Naive thymus-derived CD4-positive, alpha-beta T cell (primary cell): ENCODE data around the gene SLC7A10. TPM values are rescaled to one million over a fixed set of nuclear protein-coding genes. Genes with fewer than 3 reads are reported as not detected.
A peak's percentile ranks its signal among the peaks of the same experiment; 100 is the strongest.

ENCODE experiments used
- ATAC-seq: fragments of 150-1000 bp; cut with Tn5 transposase; 2 replicates; pipeline ENCODE4 v1.10.0; 2021; ENCODE audit warnings: mild to moderate bottlenecking, moderate library complexity
- CTCF ChIA-PET: fragments of 350-600 bp; sonication (Branson Sonifier 250); formaldehyde crosslinking; loops from one replicate; lab custom pipeline; 2021; ENCODE audit warnings: antibody characterized with exemption; lab: Charles Lee
- POLR2A ChIA-PET: fragments of 350-600 bp; sonication (Branson Sonifier 250); formaldehyde crosslinking; loops from one replicate; lab custom pipeline; 2021; ENCODE audit warnings: antibody characterized with exemption, inconsistent platforms; lab: Charles Lee
- DNase-seq, 9 donors: peaks; one replicate each; pipeline versions ENCODE4 v3.0.0 to v3.0.0-alpha.2; 2020 to 2022; ENCODE audit warnings: mixed read lengths in 1 of 9
- H3K27ac ChIP-seq: one replicate; pipeline ENCODE4 v1.7.0; 2013; ENCODE audit warnings: mild to moderate bottlenecking, low read depth, low read length, moderate library complexity
- H3K27me3 ChIP-seq, 2 donors: one replicate each; pipeline ENCODE4 v1.7.0; 2013; ENCODE audit warnings: low read length in 2 of 2, mild to moderate bottlenecking in 2 of 2, moderate library complexity in 2 of 2; ENCODE audit not compliant: control insufficient read depth in 2 of 2, insufficient read depth in 2 of 2
- H3K36me3 ChIP-seq, 3 experiments: 1 replicate in 2 of 3; 2 replicates in 1 of 3; pipeline ENCODE4 v1.7.0; 2013; ENCODE audit warnings: low read length in 3 of 3, mild to moderate bottlenecking in 3 of 3, moderate library complexity in 1 of 3; ENCODE audit not compliant: insufficient read depth in 3 of 3, control insufficient read depth in 2 of 3
- H3K4me1 ChIP-seq, 2 donors: one replicate each; pipeline ENCODE4 v1.7.0; 2013; ENCODE audit warnings: low read length in 2 of 2, mild to moderate bottlenecking in 2 of 2, moderate library complexity in 1 of 2; ENCODE audit not compliant: control insufficient read depth in 2 of 2, insufficient read depth in 2 of 2
- H3K4me3 ChIP-seq: 2 replicates; pipeline ENCODE4 v1.7.0; 2013; ENCODE audit warnings: mild to moderate bottlenecking, low read length
- H3K9me3 ChIP-seq, 3 experiments: 1 replicate in 2 of 3; 2 replicates in 1 of 3; pipeline ENCODE4 v1.7.0; 2013; ENCODE audit warnings: low read length in 3 of 3; ENCODE audit not compliant: control insufficient read depth in 2 of 3
- H3K27ac Mint-ChIP-seq, 9 donors: one replicate each; pipeline ENCODE4 v1.8.0; 2020 to 2022; ENCODE audit warnings: mixed read lengths in 9 of 9, mild to moderate bottlenecking in 8 of 9, moderate library complexity in 5 of 9, inconsistent platforms in 2 of 9
- H3K27me3 Mint-ChIP-seq, 5 donors: one replicate each; pipeline ENCODE4 v1.8.0; 2021 to 2022; ENCODE audit warnings: mixed read lengths in 5 of 5, mild to moderate bottlenecking in 1 of 5
- H3K36me3 Mint-ChIP-seq, 5 donors: one replicate each; pipeline ENCODE4 v1.8.0; 2020 to 2022; ENCODE audit warnings: mixed read lengths in 5 of 5, mild to moderate bottlenecking in 3 of 5, inconsistent platforms in 1 of 5
- H3K4me1 Mint-ChIP-seq, 7 donors: one replicate each; pipeline ENCODE4 v1.8.0; 2020 to 2022; ENCODE audit warnings: mixed read lengths in 7 of 7, mild to moderate bottlenecking in 3 of 7, inconsistent platforms in 1 of 7
- H3K4me3 Mint-ChIP-seq, 10 donors: one replicate each; pipeline ENCODE4 v1.8.0; 2020 to 2022; ENCODE audit warnings: mild to moderate bottlenecking in 10 of 10, mixed read lengths in 10 of 10, moderate library complexity in 6 of 10, inconsistent platforms in 2 of 10
- H3K9me3 Mint-ChIP-seq, 11 donors: one replicate each; pipeline ENCODE4 v1.8.0; 2020 to 2022; ENCODE audit warnings: mixed read lengths in 11 of 11, mild to moderate bottlenecking in 4 of 11, inconsistent platforms in 1 of 11, moderate library complexity in 1 of 11
- intact Hi-C, 2 donors: fragments of 100-400 bp; cut with micrococcal nuclease; formaldehyde crosslinking; loops; one replicate each; pipeline ENCODE4 v1.15.1; 2023
- polyA plus RNA-seq, 2 donors: library from polyadenylated mRNA; unstranded; fragments of 300-500 nt; fragmentation: Illumina TruSeq; gene quantifications; one replicate each; pipeline ENCODE4 v1.2.3, GENCODE V29; 2021
- total RNA-seq, 6 experiments: library from RNA in 5 of 6; stranded (reverse) in 5 of 6; gene quantifications; 1 replicate in 5 of 6; 2 replicates in 1 of 6; pipeline ENCODE4 v1.2.3 and lab custom pipeline; 2021 to 2026

Gene SLC7A10
- total and polyA plus RNA-seq, 7 experiments from 2014 or later, result not detected

- no peaks in the 10 kb centered on the region for H3K27me3 ChIP-seq
- peaks cover 0 to 8% (median 0%) of the 10 kb centered on the region in 3 experiments for H3K9me3 ChIP-seq
- ATAC-seq (no peak), DNase-seq (no peak)
- Mint-ChIP-seq H3K36me3 (no peaks in the 10 kb centered on the region), H3K27ac (no peak overlapping the region), H3K4me1 (peaks cover 0 to 2% (median 0%) of the 10 kb centered on the region in 7 donors), H3K27me3 (peaks cover 0 to 1% (median 0%) of the 10 kb centered on the region in 5 donors), H3K4me3 (no peak overlapping the region), H3K9me3 (peaks cover 0 to 13% (median 0%) of the 10 kb centered on the region in 11 donors)
- ChIA-PET POLR2A (no interaction called here), CTCF (no interaction called here)
- intact Hi-C loops, result no loop called here
- no peaks in the 10 kb centered on the region for H3K36me3 ChIP-seq
- H3K27ac ChIP-seq, result no peak overlapping the region
- no peak overlapping the region for H3K4me3 ChIP-seq
- no peaks in the 10 kb centered on the region for H3K4me1 ChIP-seq
Measured at GRCh38 chr19:33249740-33250366, 24.2 kb upstream of the SLC7A10 start.

- intact Hi-C loops, result no loop called here
- no peaks in the 10 kb centered on the region for H3K27me3 ChIP-seq
- POLR2A ChIA-PET, result no interaction called here
- no peaks in the 10 kb centered on the region for H3K36me3 ChIP-seq
- no peak overlapping the region for H3K4me3 Mint-ChIP-seq
- CTCF ChIA-PET, result no interaction called here
- no peak overlapping the region for H3K27ac ChIP-seq
- ATAC-seq (peak; percentile 79), DNase-seq (no peak)
- H3K27me3 Mint-ChIP-seq, result peaks cover 0 to 6% (median 0%) of the 10 kb centered on the region in 5 donors
- H3K4me1 Mint-ChIP-seq, result peaks cover 0 to 2% (median 0%) of the 10 kb centered on the region in 7 donors
- H3K9me3 Mint-ChIP-seq, result peaks cover 0 to 14% (median 0%) of the 10 kb centered on the region in 11 donors
- no peaks in the 10 kb centered on the region for H3K36me3 Mint-ChIP-seq
- H3K4me3 ChIP-seq, result no peak overlapping the region
- no peak overlapping the region for H3K27ac Mint-ChIP-seq
- H3K4me1 ChIP-seq, result no peaks in the 10 kb centered on the region
- peaks cover 0 to 8% (median 0%) of the 10 kb centered on the region in 3 experiments for H3K9me3 ChIP-seq
Measured at GRCh38 chr19:33248954-33249613, 23.4 kb upstream of the SLC7A10 start.

- no peaks in the 10 kb centered on the region for H3K36me3 ChIP-seq
- Mint-ChIP-seq H3K27me3 (peaks cover 0 to 10% (median 0%) of the 10 kb centered on the region in 5 donors), H3K4me1 (peaks cover 0 to 2% (median 0%) of the 10 kb centered on the region in 7 donors), H3K4me3 (no peak overlapping the region), H3K27ac (no peak overlapping the region), H3K9me3 (peaks cover 0 to 14% (median 0%) of the 10 kb centered on the region in 11 donors), H3K36me3 (no peaks in the 10 kb centered on the region)
- peaks cover 0 to 8% (median 0%) of the 10 kb centered on the region in 3 experiments for H3K9me3 ChIP-seq
- no peak overlapping the region for H3K27ac ChIP-seq
- intact Hi-C loops, result no loop called here
- ATAC-seq (peak; percentile 18), DNase-seq (no peak)
- no peaks in the 10 kb centered on the region for H3K27me3 ChIP-seq
- CTCF ChIA-PET, result no interaction called here
- H3K4me1 ChIP-seq, result no peaks in the 10 kb centered on the region
- POLR2A ChIA-PET, result no interaction called here
- no peak overlapping the region for H3K4me3 ChIP-seq
Measured at GRCh38 chr19:33248553-33248953, 22.9 kb upstream of the SLC7A10 start.

GRCh38 chr19:33248104-33248503 is 22.5 kb upstream of the SLC7A10 start:
- H3K36me3 ChIP-seq, result no peaks in the 10 kb centered on the region
- Mint-ChIP-seq H3K36me3 (no peaks in the 10 kb centered on the region), H3K4me1 (peaks cover 0 to 2% (median 0%) of the 10 kb centered on the region in 7 donors), H3K4me3 (no peak overlapping the region), H3K27ac (no peak overlapping the region), H3K27me3 (peaks cover 0 to 10% (median 0%) of the 10 kb centered on the region in 5 donors), H3K9me3 (peaks cover 0 to 14% (median 0%) of the 10 kb centered on the region in 11 donors)
- H3K27me3 ChIP-seq, result no peaks in the 10 kb centered on the region
- intact Hi-C loops, result no loop called here
- no peak for ATAC-seq
- CTCF ChIA-PET, result no interaction called here
- POLR2A ChIA-PET, result no interaction called here
- no peak for DNase-seq
- H3K9me3 ChIP-seq, result peaks cover 0 to 8% (median 0%) of the 10 kb centered on the region in 3 experiments
- H3K4me1 ChIP-seq, result no peaks in the 10 kb centered on the region
- no peak overlapping the region for H3K4me3 ChIP-seq
- no peak overlapping the region for H3K27ac ChIP-seq

- Mint-ChIP-seq H3K9me3 (peaks cover 0 to 14% (median 0%) of the 10 kb centered on the region in 11 donors), H3K36me3 (no peaks in the 10 kb centered on the region), H3K27ac (no peak overlapping the region), H3K4me3 (no peak overlapping the region), H3K27me3 (peaks cover 0 to 10% (median 0%) of the 10 kb centered on the region in 5 donors), H3K4me1 (peaks cover 0 to 2% (median 0%) of the 10 kb centered on the region in 7 donors)
- ATAC-seq (no peak), DNase-seq (no peak)
- H3K36me3 ChIP-seq, result no peaks in the 10 kb centered on the region
- no peak overlapping the region for H3K4me3 ChIP-seq
- CTCF ChIA-PET, result no interaction called here
- intact Hi-C loops, result no loop called here
- H3K27me3 ChIP-seq, result no peaks in the 10 kb centered on the region
- H3K9me3 ChIP-seq, result peaks cover 0 to 8% (median 0%) of the 10 kb centered on the region in 3 experiments
- no peak overlapping the region for H3K27ac ChIP-seq
- POLR2A ChIA-PET, result no interaction called here
- H3K4me1 ChIP-seq, result no peaks in the 10 kb centered on the region
Measured at GRCh38 chr19:33247441-33247819, 21.8 kb upstream of the SLC7A10 start.

- Histone ChIP-seq H3K27me3 (no peaks in the 10 kb centered on the region), H3K9me3 (peaks cover 0 to 8% (median 0%) of the 10 kb centered on the region in 3 experiments), H3K4me1 (no peaks in the 10 kb centered on the region), H3K27ac (no peak overlapping the region), H3K4me3 (no peak overlapping the region), H3K36me3 (no peaks in the 10 kb centered on the region)
- H3K36me3 Mint-ChIP-seq, result no peaks in the 10 kb centered on the region
- no peak overlapping the region for H3K27ac Mint-ChIP-seq
- intact Hi-C loops, result no loop called here
- H3K4me1 Mint-ChIP-seq, result peaks cover 0 to 2% (median 0%) of the 10 kb centered on the region in 7 donors
- peaks cover 0 to 10% (median 0%) of the 10 kb centered on the region in 5 donors for H3K27me3 Mint-ChIP-seq
- peaks cover 0 to 14% (median 0%) of the 10 kb centered on the region in 11 donors for H3K9me3 Mint-ChIP-seq
- ATAC-seq (no peak), DNase-seq (no peak)
- ChIA-PET POLR2A (no interaction called here), CTCF (interaction anchor here (1.5 kb wide), 1 partner anchor 161 kb away, joined by 3 read pairs; no protein-coding TSS in a partner anchor)
- no peak overlapping the region for H3K4me3 Mint-ChIP-seq
Measured at GRCh38 chr19:33246709-33247440, 21.2 kb upstream of the SLC7A10 start.
